GM18873 (cell line): ENCODE data around the gene THSD7A.

Experiments
- ATAC-seq: cut with Tn5 transposase; IDR thresholded peaks from one replicate; pipeline ENCODE4 v1.9.1; 2021; ENCODE audit warnings: mild to moderate bottlenecking, moderate library complexity, moderate number of reproducible peaks; ENCODE audit not compliant: unreplicated experiment, low FRiP score

Gene THSD7A

GRCh38 chr7:11591943-11592342 lies 240.1 kb downstream of the THSD7A start:
- no peak for ATAC-seq

- no peak for ATAC-seq
These were observed 240.9 kb downstream of the THSD7A start for GRCh38 chr7:11591055-11591633.

GRCh38 chr7:11589251-11589650 lies 242.7 kb downstream of the THSD7A start:
- ATAC-seq, result no peak

GRCh38 chr7:11587814-11588213 lies 244.2 kb downstream of the THSD7A start:
- no peak for ATAC-seq

- no peak for ATAC-seq
These were observed 244.9 kb downstream of the THSD7A start for GRCh38 chr7:11587048-11587447.

GRCh38 chr7:11584406-11585031 lies 247.5 kb downstream of the THSD7A start:
- ATAC-seq, result no peak

GRCh38 chr7:11579141-11579540 lies 252.9 kb downstream of the THSD7A start:
- ATAC-seq, result no peak

- no peak for ATAC-seq
These were observed 255.7 kb downstream of the THSD7A start for GRCh38 chr7:11576310-11576709.

- no peak for ATAC-seq
These were observed 258.8 kb downstream of the THSD7A start for GRCh38 chr7:11573128-11573750.

GRCh38 chr7:11570922-11571550 lies 261.0 kb downstream of the THSD7A start:
- ATAC-seq, result no peak

GRCh38 chr7:11570205-11570604 lies 261.8 kb downstream of the THSD7A start:
- no peak for ATAC-seq

GRCh38 chr7:11567571-11567970 lies 264.4 kb downstream of the THSD7A start:
- no peak for ATAC-seq

GRCh38 chr7:11557627-11558026 lies 274.4 kb downstream of the THSD7A start:
- ATAC-seq, result no peak

GRCh38 chr7:11552676-11553296 lies 279.2 kb downstream of the THSD7A start:
- ATAC-seq, result no peak

GRCh38 chr7:11551470-11551869 lies 280.5 kb downstream of the THSD7A start:
- no peak for ATAC-seq

GRCh38 chr7:11548532-11548931 lies 283.5 kb downstream of the THSD7A start:
- ATAC-seq, result no peak

GRCh38 chr7:11541330-11541729 lies 290.7 kb downstream of the THSD7A start:
- ATAC-seq, result no peak

GRCh38 chr7:11540271-11540761 lies 291.7 kb downstream of the THSD7A start:
- ATAC-seq, result no peak

GRCh38 chr7:11539853-11540252 lies 292.1 kb downstream of the THSD7A start:
- ATAC-seq, result no peak

- ATAC-seq, result no peak
These were observed 293.2 kb downstream of the THSD7A start for GRCh38 chr7:11538751-11539299.
